Panc1 (cell line): ENCODE measurements around the gene CEBPA.

Experiments used
- POLR2AphosphoS5 ChIP-seq: IDR thresholded peaks from 2 replicates; pipeline ENCODE4 v1.6.1; 2012; ENCODE audit warnings: mild to moderate bottlenecking, low read depth, low read length, moderate library complexity
- TCF7L2 ChIP-seq: IDR thresholded peaks from 2 replicates; pipeline ENCODE4 v1.6.1; 2011; ENCODE audit warnings: mild to moderate bottlenecking, low read depth, low read length, inconsistent platforms
- TF ChIP-seq, protein P1 (sequence below): fragments of 450-650 bp; IDR thresholded peaks from 2 replicates; pipeline ENCODE4 v1.5.1; 2017; ENCODE audit warnings: mild to moderate bottlenecking
- TF ChIP-seq, protein P2 (sequence below), 2 experiments: IDR thresholded peaks; 2 replicates each; pipeline ENCODE4 v1.6.1; 2011 to 2012; ENCODE audit warnings: low read depth in 2 of 2, control low read depth in 1 of 2, low read length in 1 of 2, mild to moderate bottlenecking in 1 of 2, moderate library complexity in 1 of 2; ENCODE audit not compliant: insufficient read depth in 1 of 2

DNA sequence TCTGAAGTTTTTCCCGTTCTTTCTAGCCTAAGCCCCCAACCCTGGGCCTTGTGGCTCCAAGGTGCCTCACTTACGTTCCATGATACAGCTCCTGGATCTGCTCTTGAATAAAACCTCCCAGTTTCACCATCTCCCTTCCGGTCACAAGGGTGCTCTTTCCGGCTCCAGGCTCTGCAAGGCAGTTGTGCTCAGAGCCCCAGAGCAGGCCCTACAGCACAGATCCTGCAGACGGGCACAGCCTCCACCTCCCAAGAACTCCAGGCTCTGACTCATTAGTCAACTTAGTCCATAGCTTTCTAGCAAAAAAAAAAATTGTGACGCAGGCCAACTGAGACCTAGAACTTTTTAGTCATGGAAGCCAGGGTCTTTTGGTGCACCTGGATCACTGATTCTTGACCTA is 42.8 kb downstream of the CEBPA start:
- TF ChIP-seq, protein P1, sequence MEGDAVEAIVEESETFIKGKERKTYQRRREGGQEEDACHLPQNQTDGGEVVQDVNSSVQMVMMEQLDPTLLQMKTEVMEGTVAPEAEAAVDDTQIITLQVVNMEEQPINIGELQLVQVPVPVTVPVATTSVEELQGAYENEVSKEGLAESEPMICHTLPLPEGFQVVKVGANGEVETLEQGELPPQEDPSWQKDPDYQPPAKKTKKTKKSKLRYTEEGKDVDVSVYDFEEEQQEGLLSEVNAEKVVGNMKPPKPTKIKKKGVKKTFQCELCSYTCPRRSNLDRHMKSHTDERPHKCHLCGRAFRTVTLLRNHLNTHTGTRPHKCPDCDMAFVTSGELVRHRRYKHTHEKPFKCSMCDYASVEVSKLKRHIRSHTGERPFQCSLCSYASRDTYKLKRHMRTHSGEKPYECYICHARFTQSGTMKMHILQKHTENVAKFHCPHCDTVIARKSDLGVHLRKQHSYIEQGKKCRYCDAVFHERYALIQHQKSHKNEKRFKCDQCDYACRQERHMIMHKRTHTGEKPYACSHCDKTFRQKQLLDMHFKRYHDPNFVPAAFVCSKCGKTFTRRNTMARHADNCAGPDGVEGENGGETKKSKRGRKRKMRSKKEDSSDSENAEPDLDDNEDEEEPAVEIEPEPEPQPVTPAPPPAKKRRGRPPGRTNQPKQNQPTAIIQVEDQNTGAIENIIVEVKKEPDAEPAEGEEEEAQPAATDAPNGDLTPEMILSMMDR = no peak
- TF ChIP-seq, protein P2, sequence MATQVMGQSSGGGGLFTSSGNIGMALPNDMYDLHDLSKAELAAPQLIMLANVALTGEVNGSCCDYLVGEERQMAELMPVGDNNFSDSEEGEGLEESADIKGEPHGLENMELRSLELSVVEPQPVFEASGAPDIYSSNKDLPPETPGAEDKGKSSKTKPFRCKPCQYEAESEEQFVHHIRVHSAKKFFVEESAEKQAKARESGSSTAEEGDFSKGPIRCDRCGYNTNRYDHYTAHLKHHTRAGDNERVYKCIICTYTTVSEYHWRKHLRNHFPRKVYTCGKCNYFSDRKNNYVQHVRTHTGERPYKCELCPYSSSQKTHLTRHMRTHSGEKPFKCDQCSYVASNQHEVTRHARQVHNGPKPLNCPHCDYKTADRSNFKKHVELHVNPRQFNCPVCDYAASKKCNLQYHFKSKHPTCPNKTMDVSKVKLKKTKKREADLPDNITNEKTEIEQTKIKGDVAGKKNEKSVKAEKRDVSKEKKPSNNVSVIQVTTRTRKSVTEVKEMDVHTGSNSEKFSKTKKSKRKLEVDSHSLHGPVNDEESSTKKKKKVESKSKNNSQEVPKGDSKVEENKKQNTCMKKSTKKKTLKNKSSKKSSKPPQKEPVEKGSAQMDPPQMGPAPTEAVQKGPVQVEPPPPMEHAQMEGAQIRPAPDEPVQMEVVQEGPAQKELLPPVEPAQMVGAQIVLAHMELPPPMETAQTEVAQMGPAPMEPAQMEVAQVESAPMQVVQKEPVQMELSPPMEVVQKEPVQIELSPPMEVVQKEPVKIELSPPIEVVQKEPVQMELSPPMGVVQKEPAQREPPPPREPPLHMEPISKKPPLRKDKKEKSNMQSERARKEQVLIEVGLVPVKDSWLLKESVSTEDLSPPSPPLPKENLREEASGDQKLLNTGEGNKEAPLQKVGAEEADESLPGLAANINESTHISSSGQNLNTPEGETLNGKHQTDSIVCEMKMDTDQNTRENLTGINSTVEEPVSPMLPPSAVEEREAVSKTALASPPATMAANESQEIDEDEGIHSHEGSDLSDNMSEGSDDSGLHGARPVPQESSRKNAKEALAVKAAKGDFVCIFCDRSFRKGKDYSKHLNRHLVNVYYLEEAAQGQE (IDR thresholded peaks at IDR 0.05; ENCODE audit: insufficient read depth in 1 of 2, low read depth in 2 of 2, low read length in 1 of 2) = no peak
- TF ChIP-seq POLR2AphosphoS5 (no peak), TCF7L2 (no peak)
